Activated T-cell treated with anti-CD3 and anti-CD28 coated beads, Interleukin-2, amount 50 U/mL, for 48 hours (primary cell): ENCODE data around the gene AK2.

ENCODE experiments used
- DNase-seq, 2 experiments: peaks; one replicate each; pipeline ENCODE4 v3.0.0-alpha.2; 2020

Gene AK2

GRCh38 chr1:32969566-32969965 is 67.1 kb downstream of the AK2 start:
- DNase-seq = no peak

- no peak for DNase-seq
These were observed 68.7 kb downstream of the AK2 start for GRCh38 chr1:32967888-32968568.

GRCh38 chr1:32966900-32967299 is 69.8 kb downstream of the AK2 start:
- DNase-seq = no peak

GRCh38 chr1:32965251-32965747 is 71.4 kb downstream of the AK2 start:
- DNase-seq = no peak

GRCh38 chr1:32964461-32965250 is 72.0 kb downstream of the AK2 start, which contains the start of gene RNF19B:
Gene RNF19B, minus strand, starts transcription at chr1:32964809. Its CDS starts 124 bp downstream, at chr1:32964685.
- peak; percentile 96 to 98 for DNase-seq

GRCh38 chr1:32963746-32964460 is 72.8 kb downstream of the AK2 start:
- peak; percentile 76 to 79 for DNase-seq

- no peak for DNase-seq
These were observed 74.3 kb downstream of the AK2 start for GRCh38 chr1:32962248-32962896.

GRCh38 chr1:32960819-32961355 is 75.8 kb downstream of the AK2 start:
- DNase-seq = no peak

- DNase-seq = no peak
These were observed 76.3 kb downstream of the AK2 start for GRCh38 chr1:32960342-32960741.

GRCh38 chr1:32958827-32959226 is 77.9 kb downstream of the AK2 start:
- DNase-seq = no peak
